Neural cell (in vitro differentiated cells): ENCODE measurements around the gene SDC1. TPM values are rescaled to one million over a fixed set of nuclear protein-coding genes. Genes with fewer than 3 reads are reported as not detected.

Experiments used
- H2AFZ ChIP-seq: fragments of 200-600, 300-800 bp; sonication (generic), shearing (Covaris generic); 2 replicates; pipeline ENCODE4 v1.6.0; 2014; ENCODE audit warnings: low read depth, mild to moderate bottlenecking, antibody characterized with exemption, low read length, moderate library complexity
- H3F3A ChIP-seq: fragments of 200-600 bp; shearing (Covaris generic); 2 replicates; pipeline ENCODE4 v1.6.1; 2016; ENCODE audit warnings: mild to moderate bottlenecking, moderate library complexity, mixed read lengths, antibody characterized with exemption, low read length; ENCODE audit not compliant: insufficient read depth, poor library complexity, severe bottlenecking
- H3K27ac ChIP-seq: fragments of 200-600, 300-800 bp; sonication (generic), shearing (Covaris generic); 2 replicates; pipeline ENCODE4 v1.5.1; 2014; ENCODE audit warnings: mild to moderate bottlenecking, low read length, moderate library complexity
- H3K27me3 ChIP-seq: fragments of 300-800, 200-600 bp; sonication (generic), shearing (Covaris generic); 2 replicates; pipeline ENCODE4 v1.6.0; 2014; ENCODE audit warnings: mild to moderate bottlenecking, low read depth, low read length, moderate library complexity; ENCODE audit not compliant: insufficient read depth
- H3K36me3 ChIP-seq: fragments of 300-800, 200-600 bp; sonication (generic), shearing (Covaris generic); 2 replicates; pipeline ENCODE4 v1.5.1; 2014; ENCODE audit warnings: mild to moderate bottlenecking, antibody characterized with exemption, low read length, moderate library complexity; ENCODE audit not compliant: insufficient read depth
- H3K4me2 ChIP-seq: fragments of 300-800, 200-600 bp; sonication (generic), shearing (Covaris generic); 2 replicates; pipeline ENCODE4 v1.6.0; 2014; ENCODE audit warnings: mild to moderate bottlenecking, low read length
- H3K4me3 ChIP-seq: fragments of 300-800, 200-600 bp; sonication (generic), shearing (Covaris generic); 2 replicates; pipeline ENCODE4 v1.5.1; 2014; ENCODE audit warnings: mild to moderate bottlenecking, low read length, moderate library complexity
- H3K79me2 ChIP-seq: fragments of 200-600 bp; shearing (Covaris generic); replicated peaks from 2 replicates; pipeline ENCODE4 v1.6.0; 2014; ENCODE audit warnings: mild to moderate bottlenecking, low read length, moderate library complexity; ENCODE audit not compliant: insufficient read depth
- H3K9ac ChIP-seq: fragments of 300-800, 200-600 bp; sonication (generic), shearing (Covaris generic); 2 replicates; pipeline ENCODE4 v1.6.1; 2016; ENCODE audit warnings: mild to moderate bottlenecking, low read length, mixed read lengths
- H3K9me2 ChIP-seq: fragments of 200-600 bp; shearing (Covaris generic); 2 replicates; pipeline ENCODE4 v1.6.1; 2016; ENCODE audit warnings: mild to moderate bottlenecking, low read length, mixed read lengths; ENCODE audit not compliant: insufficient read depth
- H3K9me3 ChIP-seq: fragments of 200-600, 300-800 bp; sonication (generic), shearing (Covaris generic); 2 replicates; pipeline ENCODE4 v1.6.1; 2016; ENCODE audit warnings: mild to moderate bottlenecking, mixed run types, low read length, moderate library complexity, mixed read lengths
- H4K20me1 ChIP-seq: fragments of 200-600 bp; shearing (Covaris generic); 2 replicates; pipeline ENCODE4 v1.6.1; 2016; ENCODE audit warnings: mild to moderate bottlenecking, mixed run types; ENCODE audit not compliant: insufficient read depth
- CTCF ChIP-seq: fragments of 450-650 bp; IDR thresholded peaks from 2 replicates; pipeline ENCODE4 v1.5.1; 2014; ENCODE audit warnings: antibody characterized with exemption, mild to moderate bottlenecking, moderate library complexity; ENCODE audit not compliant: poor library complexity, severe bottlenecking
- EP300 ChIP-seq: fragments of 450-650 bp; conservative IDR thresholded peaks from 2 replicates; pipeline ENCODE4 v1.6.1; 2014; ENCODE audit warnings: antibody characterized with exemption, mild to moderate bottlenecking, moderate library complexity; ENCODE audit not compliant: poor library complexity, severe bottlenecking
- EZH2 ChIP-seq: fragments of 200-600, 300-800 bp; shearing (Covaris generic), sonication (generic); IDR thresholded peaks from 2 replicates; pipeline ENCODE4 v1.6.1; 2014; ENCODE audit warnings: antibody characterized with exemption, low read length, borderline replicate concordance, mild to moderate bottlenecking; ENCODE audit not compliant: insufficient read depth, poor library complexity, severe bottlenecking
- MXI1 ChIP-seq: fragments of 450-650 bp; conservative IDR thresholded peaks from 2 replicates; pipeline ENCODE4 v1.6.1; 2014; ENCODE audit warnings: antibody characterized with exemption, mild to moderate bottlenecking; ENCODE audit not compliant: poor library complexity, severe bottlenecking
- POLR2AphosphoS5 ChIP-seq: IDR thresholded peaks from 2 replicates; pipeline ENCODE4 v1.6.1; 2012
- REST ChIP-seq: IDR thresholded peaks from 2 replicates; pipeline ENCODE4 v1.6.1; 2012; ENCODE audit warnings: borderline replicate concordance
- SMC3 ChIP-seq: fragments of 450-650 bp; conservative IDR thresholded peaks from 2 replicates; pipeline ENCODE4 v1.6.1; 2014; ENCODE audit warnings: antibody characterized with exemption, mild to moderate bottlenecking, moderate library complexity; ENCODE audit not compliant: poor library complexity
- TAF1 ChIP-seq: IDR thresholded peaks from 2 replicates; pipeline ENCODE4 v1.6.1; 2012; ENCODE audit warnings: low read depth
- polyA plus RNA-seq: library from polyadenylated mRNA; depleted of rRNA; stranded (reverse); fragments of >200 nt; gene quantifications from 2 replicates; pipeline ENCODE4 v1.2.3, GENCODE V29; 2014

The SDC1 gene
- polyA plus RNA-seq, 1 donor from 2014 or later: 14.9 TPM

GRCh38 chr2:20178666-20179465 lies 46.1 kb downstream of the SDC1 start:
- no peaks in the 10 kb centered on the region for H4K20me1 ChIP-seq
- H3K79me2 ChIP-seq: no peaks in the 10 kb centered on the region

GRCh38 chr2:20178249-20178607 lies 46.7 kb downstream of the SDC1 start:
- H3K27me3 ChIP-seq: no peaks in the 10 kb centered on the region
- H3K9me3 ChIP-seq: no peaks in the 10 kb centered on the region
- H2AFZ ChIP-seq: no peak overlapping the region
- no peaks in the 10 kb centered on the region for H3F3A ChIP-seq
- no peaks in the 10 kb centered on the region for H3K79me2 ChIP-seq
- no peak overlapping the region for H3K27ac ChIP-seq
- no peak overlapping the region for H3K9ac ChIP-seq
- no peaks in the 10 kb centered on the region for H3K9me2 ChIP-seq
- TF ChIP-seq SMC3: no peak
- H3K4me3 ChIP-seq: no peak overlapping the region
- H4K20me1 ChIP-seq: no peaks in the 10 kb centered on the region
- H3K4me2 ChIP-seq: no peak overlapping the region
- H3K36me3 ChIP-seq: no peaks in the 10 kb centered on the region

More at GRCh38 chr2:20178666-20179465, 46.1 kb downstream of the SDC1 start:
- Histone ChIP-seq H2AFZ (no peak overlapping the region), H3K27ac (no peak overlapping the region), H3K4me2 (no peak overlapping the region), H3K9ac (no peak overlapping the region), H3K9me2 (no peaks in the 10 kb centered on the region), H3K36me3 (no peaks in the 10 kb centered on the region), H3F3A (no peaks in the 10 kb centered on the region), H3K4me3 (no peak overlapping the region), H3K27me3 (no peaks in the 10 kb centered on the region), H3K9me3 (no peaks in the 10 kb centered on the region)
- TF ChIP-seq SMC3 (no peak), TAF1 (no peak), REST (no peak), EP300 (no peak), POLR2AphosphoS5 (no peak), CTCF (no peak), MXI1 (no peak)

DNA sequence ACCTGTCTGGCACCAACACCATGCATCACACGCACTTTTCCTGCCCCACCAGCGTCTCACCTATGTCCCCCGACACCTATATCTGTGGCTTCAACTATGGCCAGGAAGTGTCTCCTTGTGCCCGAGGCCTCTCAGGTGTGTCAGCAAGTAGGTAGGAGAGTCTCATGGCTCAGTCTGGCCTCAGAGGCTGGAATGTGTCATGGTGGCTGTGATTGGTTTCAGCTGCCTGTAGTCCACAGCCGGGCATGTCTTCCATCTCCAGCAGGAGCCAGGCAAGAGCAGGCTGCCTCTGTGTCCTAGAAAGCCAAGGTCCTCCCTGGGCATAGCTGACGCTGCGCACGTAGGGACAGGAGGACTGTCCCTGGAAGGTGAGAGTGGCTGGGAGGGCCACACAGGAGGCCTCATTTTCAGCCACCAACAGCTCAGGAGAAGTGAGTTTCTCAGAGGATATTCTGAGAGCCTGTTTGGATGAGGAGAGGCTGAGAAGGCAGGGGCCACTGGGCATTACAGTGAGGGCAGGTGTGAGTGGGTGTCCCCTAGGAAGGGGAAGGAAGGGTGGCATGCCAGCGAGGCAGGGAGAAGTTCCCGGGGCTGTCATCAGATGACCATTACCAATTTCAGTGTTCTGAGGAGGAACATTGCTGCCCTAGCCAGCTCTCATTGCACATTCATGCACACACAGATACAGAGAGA lies 47.2 kb downstream of the SDC1 start:
- Histone ChIP-seq H3F3A (no peaks in the 10 kb centered on the region), H3K79me2 (no peaks in the 10 kb centered on the region), H3K9me2 (no peaks in the 10 kb centered on the region), H3K9me3 (no peaks in the 10 kb centered on the region), H2AFZ (no peak overlapping the region), H3K9ac (no peak overlapping the region), H3K4me2 (no peak overlapping the region), H3K27ac (no peak overlapping the region), H4K20me1 (no peaks in the 10 kb centered on the region), H3K4me3 (no peak overlapping the region), H3K27me3 (no peaks in the 10 kb centered on the region), H3K36me3 (no peaks in the 10 kb centered on the region)
- TF ChIP-seq TAF1 (no peak), POLR2AphosphoS5 (no peak), EP300 (no peak), EZH2 (no peak), REST (no peak), SMC3 (no peak), CTCF (no peak), MXI1 (no peak)
